ENCODE data around the gene GRIN2A.

DNA sequence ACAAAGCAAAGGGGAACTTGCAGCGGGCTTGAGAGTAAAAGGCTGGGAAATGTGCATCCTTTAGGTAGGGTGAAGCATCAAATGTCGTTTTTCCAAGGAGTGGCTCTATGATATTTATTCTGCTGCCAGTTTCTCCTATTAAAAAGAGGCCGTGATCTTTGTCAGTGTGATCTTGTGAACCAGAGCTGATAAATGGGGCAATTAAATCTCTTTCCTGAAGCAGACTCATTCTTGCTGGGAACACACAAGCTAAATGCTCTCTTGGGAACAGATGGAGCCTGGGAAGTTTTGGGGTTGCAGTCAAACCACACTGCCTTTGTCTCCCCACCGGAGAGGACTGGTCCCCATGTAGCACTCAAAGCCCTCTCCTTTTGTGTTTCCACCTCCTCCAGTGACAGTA lies 408.9 kb downstream of the GRIN2A start:
- TF ChIP-seq, protein P1, sequence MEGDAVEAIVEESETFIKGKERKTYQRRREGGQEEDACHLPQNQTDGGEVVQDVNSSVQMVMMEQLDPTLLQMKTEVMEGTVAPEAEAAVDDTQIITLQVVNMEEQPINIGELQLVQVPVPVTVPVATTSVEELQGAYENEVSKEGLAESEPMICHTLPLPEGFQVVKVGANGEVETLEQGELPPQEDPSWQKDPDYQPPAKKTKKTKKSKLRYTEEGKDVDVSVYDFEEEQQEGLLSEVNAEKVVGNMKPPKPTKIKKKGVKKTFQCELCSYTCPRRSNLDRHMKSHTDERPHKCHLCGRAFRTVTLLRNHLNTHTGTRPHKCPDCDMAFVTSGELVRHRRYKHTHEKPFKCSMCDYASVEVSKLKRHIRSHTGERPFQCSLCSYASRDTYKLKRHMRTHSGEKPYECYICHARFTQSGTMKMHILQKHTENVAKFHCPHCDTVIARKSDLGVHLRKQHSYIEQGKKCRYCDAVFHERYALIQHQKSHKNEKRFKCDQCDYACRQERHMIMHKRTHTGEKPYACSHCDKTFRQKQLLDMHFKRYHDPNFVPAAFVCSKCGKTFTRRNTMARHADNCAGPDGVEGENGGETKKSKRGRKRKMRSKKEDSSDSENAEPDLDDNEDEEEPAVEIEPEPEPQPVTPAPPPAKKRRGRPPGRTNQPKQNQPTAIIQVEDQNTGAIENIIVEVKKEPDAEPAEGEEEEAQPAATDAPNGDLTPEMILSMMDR (IDR thresholded peaks at IDR 0.05) = no peak
- TF ChIP-seq EZH2 (IDR thresholded peaks at IDR 0.05; ENCODE audit: borderline replicate concordance, insufficient read depth, low read depth, low read length, poor library complexity, severe bottlenecking) = no peak
